ENCODE measurements around the gene NNAT.
"Not testable (repeated sequence)": the region's sequence is repeated elsewhere in the genome, so short reads cannot be mapped to it uniquely, and the experiment has no call there.

Gene NNAT, protein sequence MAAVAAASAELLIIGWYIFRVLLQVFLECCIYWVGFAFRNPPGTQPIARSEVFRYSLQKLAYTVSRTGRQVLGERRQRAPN

DNA sequence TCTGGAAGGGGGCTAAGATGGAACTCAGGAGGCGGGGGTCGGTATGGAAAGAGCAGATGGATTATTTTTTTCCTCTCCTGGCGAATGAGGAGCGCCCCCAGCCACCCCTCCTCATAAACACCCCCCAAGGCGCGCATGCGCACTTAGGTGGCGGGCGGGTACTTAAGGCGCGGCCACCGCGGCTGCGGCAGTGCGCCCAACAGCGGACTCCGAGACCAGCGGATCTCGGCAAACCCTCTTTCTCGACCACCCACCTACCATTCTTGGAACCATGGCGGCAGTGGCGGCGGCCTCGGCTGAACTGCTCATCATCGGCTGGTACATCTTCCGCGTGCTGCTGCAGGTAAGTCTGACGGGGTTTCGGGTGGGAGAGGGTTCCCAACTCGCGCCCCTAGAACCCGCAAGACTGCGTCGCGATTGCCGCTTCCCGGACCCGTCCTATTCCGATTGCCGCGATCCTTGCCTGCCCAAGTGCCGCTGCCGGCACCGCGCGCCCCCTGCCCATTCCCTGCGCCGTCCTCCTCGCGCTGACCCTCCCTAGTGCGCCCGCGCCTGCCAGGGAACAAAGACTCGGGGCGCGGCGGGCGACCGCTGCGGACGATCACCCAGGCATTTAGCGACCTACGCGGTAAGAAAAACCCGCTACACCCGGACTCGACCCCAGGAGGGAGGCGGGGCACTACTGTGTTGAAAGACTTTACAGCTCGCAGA, at the start of gene NNAT:
TSS of gene NNAT (plus strand) at position 190 of the 711 bp plus-strand sequence. CDS start at position 272, 82 bp downstream.
- no peak for DNase-seq

DNA sequence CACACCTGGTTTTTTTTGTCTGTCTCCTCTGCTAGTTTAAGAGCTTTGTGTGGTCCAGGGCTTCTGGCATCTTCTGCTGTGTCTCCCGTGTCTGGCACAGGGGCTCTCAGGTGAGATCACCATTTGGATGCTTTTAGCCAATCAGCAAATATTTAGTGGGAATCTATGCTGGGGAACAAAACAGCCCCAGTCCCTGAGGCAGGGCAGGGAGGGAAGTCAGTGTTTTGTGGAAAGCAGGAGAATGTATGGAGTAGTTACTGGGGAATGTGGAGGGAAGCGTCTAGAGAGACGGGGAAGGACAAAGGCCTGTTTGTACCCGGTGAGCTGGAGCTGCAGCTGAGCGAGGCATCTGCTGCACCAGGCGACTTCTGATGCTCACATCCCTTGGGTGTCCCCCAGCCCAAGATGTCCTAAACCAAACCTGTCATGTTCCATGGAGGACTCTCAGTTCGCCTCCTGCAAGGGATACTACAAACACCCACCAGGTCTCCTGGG, 49.3 kb upstream of the NNAT start:
- DNase-seq: no peak

DNA sequence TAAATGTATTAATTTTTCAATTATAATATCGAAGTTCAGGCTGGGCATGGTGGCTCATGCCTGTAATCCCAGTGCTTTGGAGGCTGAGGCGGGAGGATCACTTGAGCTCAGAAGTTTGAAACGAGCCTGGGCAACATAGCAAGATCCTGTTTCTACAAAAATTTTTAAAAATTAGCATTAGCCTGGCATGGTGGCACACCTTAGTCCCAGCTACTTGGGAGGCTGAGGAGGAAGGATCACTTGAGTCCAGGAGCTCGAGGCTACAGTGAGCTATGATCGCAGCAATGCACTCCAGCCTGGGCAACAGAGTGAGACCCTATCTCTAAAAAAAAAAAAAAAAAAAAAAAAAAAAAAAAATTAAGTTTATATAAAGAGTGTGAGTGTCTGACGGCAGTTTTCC, 48.6 kb upstream of the NNAT start:
- not testable (repeated sequence) for DNase-seq

DNA sequence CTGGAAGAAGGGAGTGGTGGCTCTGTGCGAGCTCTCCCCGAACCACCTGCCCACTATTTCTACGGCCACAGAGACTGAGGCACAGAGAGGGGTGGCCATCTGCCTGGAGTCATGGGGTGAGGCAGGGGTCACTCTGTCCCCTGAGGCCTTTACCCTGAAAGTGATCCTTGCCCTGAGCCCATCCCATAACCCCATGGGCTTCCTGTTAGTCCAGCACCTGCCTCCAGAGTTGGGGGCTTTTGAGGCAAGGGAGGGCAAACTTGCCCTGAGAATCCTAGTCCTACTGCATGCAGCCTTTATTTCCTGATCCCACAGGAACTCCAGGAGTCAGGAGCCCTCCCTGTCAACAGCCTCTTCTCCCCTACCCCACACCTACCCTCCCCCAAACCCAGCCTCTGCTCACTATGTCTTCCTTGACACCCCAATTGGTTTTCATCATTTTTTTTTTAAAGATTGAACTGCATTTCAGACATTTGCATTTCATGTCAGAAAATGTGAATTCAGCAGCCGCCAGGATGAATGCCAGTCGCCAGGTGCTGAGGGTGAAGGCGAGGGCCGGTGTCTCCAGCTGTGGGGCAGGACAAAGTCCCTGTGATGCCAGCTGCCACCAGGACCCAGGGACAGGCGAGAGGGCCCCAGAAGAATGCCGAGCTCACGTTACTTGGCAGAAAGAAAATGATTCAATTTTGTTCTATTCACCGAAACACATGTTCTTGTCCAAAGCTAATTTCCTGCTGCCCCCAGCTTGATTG, 47.6 kb upstream of the NNAT start:
- DNase-seq: no peak

DNA sequence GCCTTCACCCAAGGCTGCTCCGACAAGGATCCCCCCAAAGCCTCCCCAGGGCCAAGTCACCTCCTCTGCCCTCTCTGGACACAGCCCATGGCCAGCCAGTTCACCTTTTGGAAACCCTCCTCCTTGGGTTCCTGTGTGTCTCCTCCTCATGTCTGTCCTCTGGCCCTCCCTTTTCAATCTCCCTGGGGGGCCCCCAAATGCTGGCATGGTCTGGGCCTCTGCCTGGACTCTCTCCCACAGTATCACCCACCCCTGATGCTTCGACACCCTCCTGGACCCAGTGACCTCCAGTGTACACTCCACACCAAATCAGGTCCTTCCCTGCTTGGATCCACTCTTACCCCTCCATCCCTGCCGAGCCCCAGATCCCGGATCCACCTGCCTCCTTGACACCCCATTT, 46.7 kb upstream of the NNAT start:
- no peak for DNase-seq

DNA sequence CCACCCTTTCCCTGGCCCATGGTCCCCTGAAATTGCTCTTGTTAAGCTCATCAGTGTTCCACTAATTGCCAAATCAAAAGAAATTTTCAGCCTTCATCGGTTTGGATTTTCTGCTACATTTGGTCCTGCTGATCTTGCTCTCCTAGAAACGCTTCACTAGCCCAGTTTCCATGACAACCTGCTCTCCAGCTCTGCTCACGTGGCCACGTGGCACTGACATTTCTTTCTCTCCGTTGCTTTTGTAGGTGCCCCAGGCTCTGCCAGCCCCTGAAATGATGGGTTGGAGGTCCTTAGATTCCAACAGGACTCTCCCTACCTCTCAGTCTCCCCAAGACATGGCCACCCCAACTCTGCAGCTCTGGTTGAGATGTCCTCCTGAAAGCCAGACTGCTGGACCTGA, 45.8 kb upstream of the NNAT start:
- peak; percentile 17 to 67 for DNase-seq

DNA sequence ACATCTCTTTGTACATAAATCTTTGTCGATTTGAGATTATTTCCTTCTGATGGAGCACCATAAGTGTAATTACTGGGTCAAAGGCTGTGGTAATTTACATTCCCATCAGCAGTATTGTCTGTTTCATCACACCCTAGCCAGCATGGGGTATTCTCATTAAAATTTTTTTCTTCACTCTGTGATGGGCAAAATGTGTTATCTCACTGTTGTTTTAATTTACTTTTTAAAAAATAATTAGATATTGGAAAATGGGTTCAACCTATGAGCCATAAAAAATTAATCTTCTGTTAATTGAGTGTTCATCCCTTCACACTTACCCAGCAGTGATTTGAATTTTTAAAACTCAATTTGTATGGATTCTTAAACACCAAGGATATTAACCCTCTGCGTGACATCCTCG, 44.0 kb upstream of the NNAT start:
- DNase-seq: no peak

DNA sequence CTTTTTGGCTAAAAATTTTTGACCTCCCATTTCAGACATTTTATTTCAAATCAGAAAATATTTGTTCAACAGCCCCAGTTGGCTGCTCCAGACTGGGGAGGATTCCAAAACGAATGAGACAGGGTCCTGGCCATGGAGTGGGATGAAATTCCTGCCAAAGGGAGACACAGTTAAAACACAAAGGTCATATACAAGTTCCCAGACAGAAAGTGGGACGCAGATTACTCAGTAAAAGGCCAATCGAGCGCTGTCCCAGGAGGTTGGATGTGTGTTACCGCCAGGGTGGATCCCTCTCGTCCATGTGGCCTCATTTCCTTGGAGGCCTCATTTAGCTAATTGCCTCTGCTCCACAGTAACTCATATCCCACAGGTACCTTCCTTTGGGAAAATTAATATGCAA, 41.8 kb upstream of the NNAT start:
- no peak for DNase-seq

DNA sequence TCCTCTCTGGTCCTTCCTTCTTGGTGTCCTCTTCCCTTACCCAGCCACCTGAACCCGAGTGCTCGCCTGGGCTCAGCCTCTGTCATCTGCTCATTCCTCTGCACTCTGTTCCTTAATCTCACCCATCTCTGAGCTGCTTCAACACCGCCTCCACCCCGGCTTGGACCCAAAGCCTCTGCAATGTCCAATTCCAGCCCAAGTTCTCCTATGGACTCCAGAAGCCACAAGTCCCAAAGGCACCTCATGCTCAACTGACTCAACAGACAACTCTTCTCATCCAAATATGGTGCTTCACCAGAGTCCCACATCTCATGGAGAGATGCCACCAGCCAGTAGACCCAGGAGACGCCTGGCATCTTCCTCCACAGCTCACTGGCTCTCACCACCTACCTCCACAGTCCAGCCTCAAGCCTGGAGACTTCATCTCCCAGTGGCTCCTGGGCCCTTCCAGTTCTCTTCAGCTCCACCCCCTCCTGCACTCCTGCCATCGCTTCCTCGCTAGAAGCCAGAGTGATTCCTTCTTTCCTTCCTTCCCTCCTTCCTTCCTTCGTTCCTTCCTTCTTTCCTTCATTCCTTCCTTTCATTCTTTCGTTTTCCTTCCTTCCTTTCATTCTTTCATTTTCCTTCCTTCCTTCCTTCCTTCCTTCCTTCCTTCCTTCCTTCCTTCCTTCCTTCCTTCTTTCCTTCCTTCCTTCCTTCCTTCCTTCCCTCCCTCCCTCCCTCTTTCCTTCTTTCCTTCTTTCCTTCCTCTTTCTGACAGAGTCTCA, 40.9 kb upstream of the NNAT start:
- DNase-seq: no peak

DNA sequence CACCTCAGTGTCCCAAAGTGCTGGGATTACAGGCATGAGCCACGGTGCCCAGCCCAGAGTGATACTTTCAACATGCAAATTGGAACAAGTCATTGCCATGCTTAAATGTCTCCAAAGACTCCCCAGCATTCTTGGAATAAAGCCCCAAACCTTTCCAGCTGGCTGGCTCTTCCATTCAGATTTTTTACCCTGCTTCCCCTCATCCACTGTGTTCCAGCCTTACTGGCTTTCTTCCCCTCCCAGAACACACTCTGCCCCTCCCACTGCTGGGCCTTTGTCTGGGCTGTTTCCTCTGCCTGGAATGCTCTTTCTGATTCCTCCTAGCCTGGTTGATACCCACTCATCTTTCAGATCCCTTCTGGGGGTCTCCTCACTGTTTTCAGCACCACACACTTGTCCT, 40.1 kb upstream of the NNAT start:
- DNase-seq: no peak

DNA sequence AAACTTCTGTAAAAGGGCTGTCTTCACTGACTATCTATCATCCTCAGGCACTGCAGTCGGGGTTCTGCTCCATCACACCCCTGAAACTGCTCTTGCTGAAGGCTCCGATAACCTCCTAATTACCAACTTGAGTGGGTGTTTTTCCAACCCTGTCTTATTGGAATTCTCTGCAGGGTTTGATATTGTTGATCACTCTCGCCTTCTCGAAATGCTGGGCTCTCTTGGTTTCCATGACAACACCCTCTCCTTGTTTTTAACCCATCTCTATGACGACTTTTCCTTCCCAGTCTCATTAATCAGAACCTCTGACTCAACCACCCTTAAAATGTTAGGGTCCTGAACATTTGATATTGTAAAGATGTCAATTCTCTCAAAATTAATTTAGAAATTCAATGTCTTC, 39.4 kb upstream of the NNAT start:
- DNase-seq: no peak

DNA sequence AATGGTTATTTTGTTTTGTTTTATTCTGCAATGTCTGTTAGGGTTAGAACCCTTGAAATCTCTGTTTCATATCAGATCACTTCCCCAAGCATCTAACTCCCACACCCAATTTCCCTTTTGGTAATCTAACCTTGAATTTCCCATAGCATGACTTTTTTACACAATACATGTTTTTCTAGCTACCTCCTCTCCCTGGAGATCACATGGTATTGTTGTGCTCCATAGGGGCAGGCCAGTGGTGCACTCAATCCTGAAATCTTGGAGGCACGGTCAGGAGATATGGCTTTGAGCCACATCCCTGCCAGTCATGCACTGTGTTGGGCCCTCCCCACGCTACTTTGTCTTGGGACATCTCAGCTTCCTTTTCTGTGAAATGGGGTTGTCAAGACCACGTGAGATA, 36.7 kb upstream of the NNAT start:
- no peak for DNase-seq

DNA sequence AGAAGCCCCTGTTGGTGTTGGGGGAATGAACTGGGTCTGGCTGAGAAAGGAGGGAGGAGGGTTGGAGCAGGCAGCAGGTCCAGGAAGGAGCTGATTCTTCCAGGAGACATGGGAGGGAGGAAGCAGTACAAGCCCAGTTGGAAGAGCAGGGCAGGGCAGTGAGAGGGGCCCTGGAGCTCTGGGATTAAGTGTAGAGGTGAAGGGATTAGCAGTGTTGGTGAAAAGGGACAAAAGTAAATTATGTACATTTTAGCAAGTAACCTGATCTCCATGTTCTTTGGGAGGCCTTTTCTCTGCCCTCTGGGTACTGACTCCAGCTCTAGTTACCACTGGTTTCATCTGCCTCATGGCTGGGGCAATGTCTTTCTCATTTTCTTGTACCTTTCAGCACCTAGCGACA, 34.8 kb upstream of the NNAT start:
- not testable (repeated sequence) for DNase-seq

DNA sequence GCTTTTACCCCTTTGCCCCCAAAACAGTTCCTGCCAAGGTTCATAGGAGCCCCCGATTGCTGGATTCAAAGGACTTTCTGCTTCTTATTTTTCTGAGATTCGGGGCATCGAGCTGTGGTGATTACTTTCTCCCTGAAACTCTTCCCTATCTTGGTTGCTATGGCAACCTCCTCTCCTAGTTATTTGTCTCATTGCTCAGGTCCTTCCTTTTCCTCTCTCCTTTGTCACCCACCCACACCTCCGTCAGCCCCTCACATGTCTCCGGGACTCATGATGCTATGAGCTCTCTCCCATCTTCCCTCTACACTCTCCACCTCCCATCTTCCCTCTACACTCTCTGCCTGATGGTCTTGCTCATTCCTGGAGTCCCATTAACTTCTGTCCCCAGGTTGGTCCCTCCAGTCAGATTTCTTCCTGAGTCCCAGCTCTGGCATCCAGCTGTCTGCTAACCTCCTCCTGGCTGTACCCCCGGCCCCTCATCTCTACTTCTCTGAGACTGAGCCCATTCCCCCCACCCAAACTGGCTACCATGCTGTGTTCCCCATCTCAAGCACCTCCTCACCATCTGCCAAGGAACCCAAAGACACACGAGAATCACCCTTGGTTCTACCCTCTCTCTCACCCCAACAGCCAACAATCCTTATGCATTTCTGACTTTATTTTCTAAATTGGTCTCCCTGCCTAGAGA, 30.2 kb upstream of the NNAT start:
- peak in 1 of 2 experiments; percentile 25 for DNase-seq

DNA sequence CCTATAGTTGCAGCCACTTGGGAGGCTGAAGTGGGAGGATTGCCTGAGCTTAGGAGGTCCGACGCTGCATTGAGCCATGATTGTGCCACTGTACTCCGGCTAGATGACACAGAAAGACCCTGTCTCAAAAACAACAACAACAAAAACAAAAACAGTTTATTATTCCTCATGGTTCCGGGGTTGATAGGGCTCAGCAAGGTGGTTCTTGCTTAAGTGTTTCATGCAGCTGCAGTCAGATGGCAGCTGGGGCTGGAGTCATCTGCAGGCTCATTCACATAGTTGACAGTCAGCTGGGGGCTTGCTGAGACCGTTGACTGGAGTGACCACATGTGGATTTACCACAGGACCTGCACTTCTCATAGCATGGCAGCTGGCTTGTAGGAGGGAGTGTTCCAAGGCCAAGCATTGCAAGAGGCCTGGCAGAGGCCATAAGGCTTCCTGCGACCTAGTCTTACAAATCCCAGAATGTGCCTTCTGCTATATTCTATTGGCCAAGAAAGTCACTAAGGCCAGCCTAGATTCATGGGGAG, 28.9 kb upstream of the NNAT start:
- no peak for DNase-seq

DNA sequence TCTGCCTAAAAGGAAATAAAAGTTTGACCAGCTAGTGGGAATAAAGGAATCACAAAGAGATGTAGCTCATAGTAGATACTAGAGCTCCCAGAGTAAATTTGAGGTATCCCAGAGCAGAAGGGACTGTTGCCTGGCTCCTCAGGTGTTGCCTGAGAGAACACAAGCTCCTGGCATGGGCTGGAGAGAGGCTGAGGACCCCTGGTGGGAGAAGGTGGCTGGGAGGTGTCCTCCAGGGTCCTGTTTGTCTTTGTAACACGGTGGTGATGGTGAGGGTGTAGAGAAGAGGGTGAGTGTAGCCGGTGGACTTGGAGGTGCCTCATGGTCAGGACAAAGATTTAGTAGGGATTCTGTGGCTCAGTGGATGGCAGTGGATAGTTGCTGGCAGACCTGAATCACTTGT, 28.1 kb upstream of the NNAT start:
- DNase-seq: no peak

DNA sequence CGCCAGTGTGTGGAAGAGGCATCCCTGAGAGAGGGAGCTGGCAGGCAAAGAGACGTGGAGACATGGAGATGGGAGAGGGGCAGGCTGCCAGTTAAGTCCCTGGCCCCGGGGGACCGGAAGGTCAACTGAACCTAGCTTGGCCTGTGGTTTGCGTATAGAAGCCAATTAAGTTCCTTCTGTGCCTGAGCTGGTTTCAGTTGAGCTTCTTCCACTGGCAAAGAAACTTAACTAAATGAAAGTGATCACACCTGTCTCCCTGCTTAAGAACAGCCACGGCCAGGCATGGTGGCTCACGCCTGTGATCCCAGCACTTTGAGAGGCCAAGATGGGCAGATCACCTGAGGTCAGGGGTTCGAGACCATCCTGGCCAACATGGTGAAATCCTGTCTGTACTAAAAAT, 26.7 kb upstream of the NNAT start:
- no peak for DNase-seq

DNA sequence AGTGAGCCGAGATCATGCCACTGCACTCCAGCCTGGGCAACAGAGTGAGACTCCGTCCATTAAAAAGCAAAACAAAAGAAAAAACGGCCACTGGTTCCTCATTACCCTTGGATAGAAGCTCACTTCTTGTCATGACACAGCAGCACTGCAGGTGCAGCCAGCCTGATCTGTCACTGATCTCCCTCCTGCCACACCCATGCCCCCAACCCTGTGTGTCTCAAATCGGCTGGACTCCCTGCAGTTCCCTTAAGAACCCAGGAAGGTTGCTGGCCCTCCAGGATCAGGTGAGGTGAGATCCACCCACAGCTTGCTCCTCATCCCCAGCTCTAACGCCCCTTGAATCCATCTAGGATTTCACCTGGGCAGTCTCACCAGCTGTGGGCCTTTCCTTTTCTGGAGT, 26.3 kb upstream of the NNAT start:
- no peak for DNase-seq

DNA sequence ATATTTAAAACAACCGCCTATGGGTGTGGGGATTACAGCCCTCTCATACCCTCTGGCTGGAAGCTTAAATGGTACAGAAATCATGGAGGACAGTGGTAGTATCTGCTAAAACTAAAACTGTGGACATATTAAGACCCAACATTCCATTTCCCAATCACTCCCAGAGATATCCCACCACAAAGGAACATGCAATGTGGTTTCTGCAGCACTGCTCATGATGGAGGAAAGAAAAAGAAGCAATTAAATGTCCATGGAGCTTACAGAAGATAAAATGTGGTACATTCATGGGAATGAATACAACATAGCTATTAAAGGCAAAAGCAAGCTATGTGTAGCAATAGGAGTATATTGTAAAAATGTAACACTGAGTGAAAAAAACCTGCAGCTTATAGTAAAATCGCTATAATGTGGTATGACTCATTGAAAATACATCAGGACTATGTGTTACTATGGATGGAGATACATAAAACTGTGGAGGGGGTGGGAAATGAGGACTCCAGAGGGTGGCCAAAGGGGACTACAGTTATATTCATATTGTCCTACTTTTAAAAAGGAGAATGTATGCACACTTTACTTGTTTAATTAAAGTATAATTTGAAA, 22.9 kb upstream of the NNAT start:
- DNase-seq: no peak

DNA sequence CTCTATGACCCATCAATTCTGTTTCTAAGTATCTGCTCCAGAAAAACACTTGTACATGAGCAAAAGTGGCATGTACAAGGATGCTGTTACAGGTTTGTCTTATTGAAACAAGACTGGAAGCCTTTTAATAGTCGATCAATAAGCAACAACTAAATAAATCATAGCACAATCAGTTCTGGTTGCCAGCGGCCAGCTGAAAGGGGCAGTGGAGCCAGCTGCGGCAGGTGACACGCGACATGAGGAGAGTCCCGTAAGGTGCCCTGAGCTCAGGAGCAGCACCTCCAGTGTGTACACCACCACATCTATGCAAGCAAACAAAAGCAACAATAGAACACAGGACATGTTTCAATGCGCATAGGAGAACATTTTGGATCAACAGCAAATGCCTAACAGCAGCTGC, 20.7 kb upstream of the NNAT start:
- DNase-seq: no peak

DNA sequence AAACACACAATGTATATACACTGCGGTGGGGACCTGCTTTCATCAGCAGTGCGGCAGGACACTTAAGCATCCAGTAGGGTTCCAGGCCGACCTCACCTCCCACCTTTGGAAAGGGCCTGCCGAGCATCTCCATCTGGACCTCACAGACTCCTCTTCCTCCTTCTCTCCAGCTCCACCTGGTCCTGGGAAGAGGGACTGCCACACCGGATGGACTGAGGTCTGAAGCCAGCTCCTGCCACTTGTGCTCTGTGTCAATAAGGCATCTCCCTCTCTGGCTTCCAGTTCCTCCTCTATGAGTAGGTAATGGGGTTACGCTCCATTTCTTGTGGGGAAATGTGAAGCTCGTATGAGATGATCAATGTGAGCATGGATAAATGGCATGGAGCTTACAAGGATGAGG, 19.1 kb upstream of the NNAT start:
- peak in 1 of 2 experiments; percentile 46 for DNase-seq

DNA sequence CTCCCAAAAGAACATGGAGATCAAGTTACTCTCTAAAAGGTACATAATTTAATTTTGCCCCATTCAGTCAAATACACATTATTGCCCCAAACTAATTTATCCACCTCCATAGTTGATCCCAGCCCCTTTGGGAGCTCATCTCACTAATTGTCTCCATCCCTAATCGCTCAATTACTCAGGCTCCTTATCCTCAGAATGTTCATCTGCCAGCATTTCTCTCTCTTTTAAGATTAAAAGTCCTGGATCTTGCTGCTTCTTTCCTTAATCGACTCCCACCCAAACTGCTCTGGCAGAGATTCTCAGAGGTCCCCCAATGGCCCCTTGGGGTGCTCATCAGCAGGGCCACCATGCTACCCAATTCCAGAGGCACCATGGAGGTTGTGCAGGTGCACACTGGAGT, 18.4 kb upstream of the NNAT start:
- no peak for DNase-seq
